ENCODE data around the gene SPDYE6. TPM values are rescaled to one million over a fixed set of nuclear protein-coding genes. Genes with fewer than 3 reads are reported as not detected.
"Not testable (repeated sequence)": the region's sequence is repeated elsewhere in the genome, so short reads cannot be mapped to it uniquely, and the experiment has no call there.

SPDYE6 gene, protein sequence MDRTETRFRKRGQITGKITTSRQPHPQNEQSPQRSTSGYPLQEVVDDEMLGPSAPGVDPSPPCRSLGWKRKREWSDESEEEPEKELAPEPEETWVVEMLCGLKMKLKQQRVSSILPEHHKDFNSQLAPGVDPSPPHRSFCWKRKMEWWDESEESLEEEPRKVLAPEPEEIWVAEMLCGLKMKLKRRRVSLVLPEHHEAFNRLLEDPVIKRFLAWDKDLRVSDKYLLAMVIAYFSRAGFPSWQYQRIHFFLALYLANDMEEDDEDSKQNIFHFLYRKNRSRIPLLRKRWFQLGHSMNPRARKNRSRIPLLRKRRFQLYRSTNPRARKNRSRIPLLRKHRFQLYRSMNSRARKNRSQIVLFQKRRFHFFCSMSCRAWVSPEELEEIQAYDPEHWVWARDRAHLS
- total RNA-seq (2013; cell fraction: nucleolus; rRNA removed), result not detected in 2 replicates
- not detected in 2 replicates for total RNA-seq (2014; rRNA removed)
- total RNA-seq (2014; rRNA removed; fragmentation: Illumina TruSeq; extraction: Trizol), result not detected in 2 replicates
- total RNA-seq (2021), result not detected in 2 replicates
- polyA plus RNA-seq (2011; ENCODE audit: low read depth), result 1.0 TPM
- polyA plus RNA-seq (2011; rRNA removed), result not detected in 2 replicates
- polyA plus RNA-seq (2011; cell fraction: cytosol; rRNA removed), result not detected in 2 replicates
- not detected in 2 replicates for polyA plus RNA-seq (2011; cell fraction: nucleus; rRNA removed)
- polyA plus RNA-seq (2012), result 2.1 and 2.8 TPM in 2 replicates
- polyA plus RNA-seq (2014; fragmentation: Illumina TruSeq; extraction: Trizol), result not detected in 2 replicates
- polyA plus RNA-seq (2014; fragmentation: Nextera tagmentation; extraction: Ambion mirVana), result under 1 TPM; 0.05 to 0.40 TPM
- not detected in 2 replicates for polyA plus RNA-seq (2014; rRNA removed)
- polyA plus RNA-seq (2016; fragmentation: Nextera tagmentation; extraction: Ambion mirVana), result 1 to 10 TPM; 1.6 to 2.3 TPM
- polyA minus RNA-seq (2011; rRNA and poly(A)+ RNA removed), result 0.21 TPM in 1 of 2 replicates, not detected in the other
- not detected in 2 replicates for polyA minus RNA-seq (2011; cell fraction: cytosol; rRNA and poly(A)+ RNA removed)
- 0.19 TPM in 1 of 2 replicates, not detected in the other for polyA minus RNA-seq (2011; cell fraction: nucleus; rRNA and poly(A)+ RNA removed)
- not detected for Bru-seq, nascent RNA
- BruChase-seq, experiment 1, labeled RNA remaining after a 6-hour chase, result not detected
- not detected for BruChase-seq, experiment 2, labeled RNA remaining after a 2-hour chase
- long read RNA-seq, experiment 1, result 0 reads
- long read RNA-seq, experiment 2, partial matches to known transcripts, result 3 of 8 reads
- long read RNA-seq, experiment 2, other reads (novel, unspliced or antisense), result 5 of 8 reads

DNA sequence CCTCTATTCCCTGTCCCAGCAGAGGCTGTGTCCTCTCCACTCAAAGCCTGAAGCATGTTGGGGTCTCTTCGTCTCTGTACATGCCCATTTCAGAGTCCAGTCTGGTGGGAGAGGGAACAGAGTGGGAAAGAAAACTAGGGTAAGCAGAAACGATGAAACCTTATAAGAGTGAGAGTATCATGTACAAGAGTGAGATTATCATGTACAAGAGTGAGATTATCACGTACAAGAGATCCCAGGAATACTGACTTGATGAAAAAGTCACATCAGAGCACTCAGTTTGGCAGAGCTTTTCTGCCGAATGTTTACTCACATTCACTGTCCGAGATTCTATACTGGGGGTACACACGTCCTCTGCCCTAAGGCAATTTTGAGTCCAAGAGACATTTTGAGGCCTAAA lies at the start of gene SPDYE6:
TSS of gene SPDYE6 (minus strand) at position 101 of the 400 bp plus-strand sequence. CDS start 421 bp downstream, outside the sequence.
- POLR2A ChIA-PET; DNase-seq (ENCODE audit: low read depth, low spot score); SMC1A ChIA-PET (ENCODE audit: uncharacterized antibody, unreplicated experiment): not testable (repeated sequence)

DNA sequence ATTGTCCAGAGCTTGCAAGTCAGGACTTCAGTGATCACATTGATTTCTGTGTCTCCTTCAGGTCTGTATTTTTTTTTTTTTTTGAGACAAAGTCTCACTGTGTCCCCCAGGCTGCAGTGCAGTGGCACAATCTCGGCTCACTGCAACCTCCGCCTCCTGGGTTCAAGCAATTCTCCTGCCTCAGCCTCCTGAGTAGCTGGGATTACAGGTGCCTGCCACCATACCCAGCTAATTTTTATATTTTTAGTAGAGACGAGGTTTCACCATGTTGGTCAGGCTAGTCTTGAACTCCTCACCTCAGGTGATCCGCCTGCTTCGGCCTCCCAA lies 48.6 kb upstream of the SPDYE6 start:
- H2AFZ ChIP-seq (ENCODE audit: control insufficient read depth, low read depth, low read length); H4K20me1 ChIP-seq (ENCODE audit: control insufficient read depth, insufficient read depth); BruUV-seq (replicated peaks); FAIRE-seq; H3K4me2 ChIP-seq (ENCODE audit: control insufficient read depth, insufficient read depth); H3K27me3 ChIP-seq (replicated peaks in 1 of 2; ENCODE audit: control insufficient read depth in 2 of 2, insufficient read depth in 2 of 2, low read length in 1 of 2); H3K27ac ChIP-seq (ENCODE audit: control insufficient read depth, insufficient read depth); H3K79me2 ChIP-seq (ENCODE audit: control insufficient read depth, insufficient read depth, low read length); ATAC-seq; H3K4me3 ChIP-seq; DNase-seq (ENCODE audit: low read depth, low spot score); H3K9me3 ChIP-seq (replicated peaks; ENCODE audit: control insufficient read depth, insufficient read depth, low read length); H3K9ac ChIP-seq (ENCODE audit: control insufficient read depth, insufficient read depth, low read length): not testable (repeated sequence)
- H3K4me1 ChIP-seq (ENCODE audit: control insufficient read depth, insufficient read depth, low read length), result peaks cover 38% of the 10 kb centered on the region
- ChIA-PET RAD21 (ENCODE audit: unreplicated experiment) (interaction anchor here (0.5 to 3.7 kb wide), 16 partner anchors 9 to 669 kb away, joined by 3 to 40 read pairs (median 6); no protein-coding TSS in a partner anchor), SMC1A (ENCODE audit: uncharacterized antibody, unreplicated experiment) (interaction anchor here (0.8 to 10.2 kb wide), 16 partner anchors 9 to 117 kb away, joined by 3 to 89 read pairs (median 6); partner anchors contain the start of genes ORAI2 and PRKRIP1), CTCF (interaction anchor here (0.6 to 11.2 kb wide), 18 partner anchors 8 to 120 kb away, joined by 3 to 101 read pairs (median 6); partner anchors contain the start of genes ALKBH4, LRWD1, ORAI2 and PRKRIP1), POLR2A (interaction anchor here (0.7 to 1.5 kb wide), 5 partner anchors 37 to 62 kb away, joined by 3 to 6 read pairs (median 3); partner anchors contain the start of genes ALKBH4 and LRWD1)
- peaks cover 6 to 30% of the 10 kb centered on the region in 2 experiments for H3K36me3 ChIP-seq (ENCODE audit: control insufficient read depth in 2 of 2, insufficient read depth in 2 of 2, low read length in 1 of 2)
- TF ChIP-seq HDGF (IDR thresholded peaks at IDR 0.05), result peak; percentile 72; the same call in 1 of the 2 replicates
- WGBS (ENCODE audit: insufficient coverage, insufficient replicate concordance, low lambda C conversion rate, missing lambda C conversion rate), result 86% methylated on average over 5 of the region's 5 CpGs
- intact Hi-C loops (cut with micrococcal nuclease; ENCODE audit: unreplicated experiment) (loop anchor here (1.0 to 2.0 kb wide), 3 partner anchors 20 to 45 kb away; no protein-coding TSS in a partner anchor), in situ Hi-C loops (cut with MboI) (loop anchor here (10.0 kb wide), 1 partner anchor 50 kb away; no protein-coding TSS in a partner anchor)

More for the DNA sequence above, at the start of gene SPDYE6:
- FAIRE-seq; H3K4me3 ChIP-seq; RAD21 ChIA-PET (ENCODE audit: unreplicated experiment); H3K36me3 ChIP-seq (ENCODE audit: control insufficient read depth in 2 of 2, insufficient read depth in 2 of 2, low read length in 1 of 2); H3K79me2 ChIP-seq (ENCODE audit: control insufficient read depth, insufficient read depth, low read length); BruUV-seq (replicated peaks); H3K4me1 ChIP-seq (ENCODE audit: control insufficient read depth, insufficient read depth, low read length); H3K9me3 ChIP-seq (replicated peaks; ENCODE audit: control insufficient read depth, insufficient read depth, low read length); H4K20me1 ChIP-seq (ENCODE audit: control insufficient read depth, insufficient read depth); H3K27ac ChIP-seq (ENCODE audit: control insufficient read depth, insufficient read depth); H3K27me3 ChIP-seq (replicated peaks in 1 of 2; ENCODE audit: control insufficient read depth in 2 of 2, insufficient read depth in 2 of 2, low read length in 1 of 2); CTCF ChIA-PET; H3K4me2 ChIP-seq (ENCODE audit: control insufficient read depth, insufficient read depth); H3K9ac ChIP-seq (ENCODE audit: control insufficient read depth, insufficient read depth, low read length); in situ Hi-C loops (cut with MboI); H2AFZ ChIP-seq (ENCODE audit: control insufficient read depth, low read depth, low read length); intact Hi-C loops (cut with micrococcal nuclease; ENCODE audit: unreplicated experiment); ATAC-seq: not testable (repeated sequence)
- no CpG with 5 or more reads among the region's 6 CpGs for WGBS (ENCODE audit: insufficient coverage, insufficient replicate concordance, low lambda C conversion rate, missing lambda C conversion rate)

All from GM12878 (cell line).